ENCODE measurements around the gene GTF3C5.

DNA sequence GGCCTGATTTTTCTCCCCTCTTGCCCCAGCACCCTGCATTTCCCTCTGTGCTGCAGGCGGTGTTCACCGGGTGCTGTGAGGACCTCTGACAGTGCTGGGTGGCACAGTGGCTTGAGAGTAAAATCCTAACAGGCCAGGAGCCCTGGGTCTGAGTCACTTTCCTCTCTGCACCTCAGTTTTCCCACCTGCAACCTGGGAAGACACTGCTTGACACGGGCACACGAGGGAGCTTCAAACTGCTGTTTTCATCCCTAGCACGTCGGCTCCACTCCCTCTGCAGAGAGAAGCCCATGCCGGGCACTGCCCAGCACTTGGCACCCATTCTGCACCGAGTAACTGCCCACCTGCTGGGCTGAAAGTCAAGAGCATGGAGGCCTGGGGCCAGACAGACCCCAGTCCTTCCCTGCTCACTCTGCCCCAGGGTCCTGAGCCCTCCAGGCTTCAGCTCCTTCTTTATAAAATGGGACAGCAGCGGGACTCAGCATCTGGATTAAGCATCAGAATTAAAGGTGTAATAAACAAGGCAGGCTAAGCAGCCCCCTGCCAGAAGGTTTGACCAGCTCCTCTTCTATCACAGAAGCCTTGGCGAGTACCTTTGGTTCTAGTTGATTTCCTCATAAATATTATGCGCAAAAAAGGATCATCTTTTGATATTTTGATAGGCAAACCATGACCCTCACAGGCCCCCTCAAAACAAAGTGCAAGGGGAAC is 47.2 kb upstream of the GTF3C5 start:
- TF ChIP-seq, protein P1, sequence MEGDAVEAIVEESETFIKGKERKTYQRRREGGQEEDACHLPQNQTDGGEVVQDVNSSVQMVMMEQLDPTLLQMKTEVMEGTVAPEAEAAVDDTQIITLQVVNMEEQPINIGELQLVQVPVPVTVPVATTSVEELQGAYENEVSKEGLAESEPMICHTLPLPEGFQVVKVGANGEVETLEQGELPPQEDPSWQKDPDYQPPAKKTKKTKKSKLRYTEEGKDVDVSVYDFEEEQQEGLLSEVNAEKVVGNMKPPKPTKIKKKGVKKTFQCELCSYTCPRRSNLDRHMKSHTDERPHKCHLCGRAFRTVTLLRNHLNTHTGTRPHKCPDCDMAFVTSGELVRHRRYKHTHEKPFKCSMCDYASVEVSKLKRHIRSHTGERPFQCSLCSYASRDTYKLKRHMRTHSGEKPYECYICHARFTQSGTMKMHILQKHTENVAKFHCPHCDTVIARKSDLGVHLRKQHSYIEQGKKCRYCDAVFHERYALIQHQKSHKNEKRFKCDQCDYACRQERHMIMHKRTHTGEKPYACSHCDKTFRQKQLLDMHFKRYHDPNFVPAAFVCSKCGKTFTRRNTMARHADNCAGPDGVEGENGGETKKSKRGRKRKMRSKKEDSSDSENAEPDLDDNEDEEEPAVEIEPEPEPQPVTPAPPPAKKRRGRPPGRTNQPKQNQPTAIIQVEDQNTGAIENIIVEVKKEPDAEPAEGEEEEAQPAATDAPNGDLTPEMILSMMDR (conservative IDR thresholded peaks at IDR 0.05; ENCODE audit: low read length): no peak
- no peak for TF ChIP-seq EZH2phosphoT487 (IDR thresholded peaks at IDR 0.05; ENCODE audit: borderline replicate concordance)

All from Loucy (cell line).